Bone marrow (tissue), 2 donors: Measurements from ENCODE around the gene ATG4A.

Experiments used
- DNase-seq, 2 donors: peaks; one replicate each; lab custom pipeline; 2025; lab: John Stamatoyannopoulos, UW

ATG4A gene

GRCh38 chrX:108169768-108170167 lies 78.2 kb downstream of the ATG4A start:
- DNase-seq = no peak

- DNase-seq = no peak
Measured at GRCh38 chrX:108171671-108172070, 80.1 kb downstream of the ATG4A start.

GRCh38 chrX:108173874-108174273 lies 82.3 kb downstream of the ATG4A start:
- no peak for DNase-seq

- no peak for DNase-seq
Measured at GRCh38 chrX:108177351-108178142, 86.0 kb downstream of the ATG4A start.

- no peak for DNase-seq
Measured at GRCh38 chrX:108178143-108178498, 86.5 kb downstream of the ATG4A start.

GRCh38 chrX:108186811-108187210 lies 95.2 kb downstream of the ATG4A start:
- no peak for DNase-seq

- no peak for DNase-seq
Measured at GRCh38 chrX:108198420-108198819, 106.8 kb downstream of the ATG4A start.

- DNase-seq = no peak
Measured at GRCh38 chrX:108199041-108199440, 107.5 kb downstream of the ATG4A start.

- DNase-seq = no peak
Measured at GRCh38 chrX:108199691-108200090, 108.1 kb downstream of the ATG4A start.

- DNase-seq = no peak
Measured at GRCh38 chrX:108203540-108203939, 112.0 kb downstream of the ATG4A start.
